IMR-90 (cell line): ENCODE results near the gene R3HDML. TPM values are rescaled to one million over a fixed set of nuclear protein-coding genes. Genes with fewer than 3 reads are reported as not detected.

Experiments used
- ATAC-seq: fragments of 200-7000 bp; cut with Tn5 transposase; 2 replicates; pipeline ENCODE4 v1.9.1; 2020; ENCODE audit warnings: low read depth, mild to moderate bottlenecking, moderate library complexity
- BruUV-seq: library from RNA; stranded (reverse); fragments of 400-500 nt; replicated peaks from 2 replicates; lab custom pipeline; 2021; lab: Mats Ljungman, UMichigan
- CTCF ChIA-PET: fragments of 300-600 bp; formaldehyde crosslinking; extraction: SDS; loops from one replicate; lab custom pipeline; 2021; ENCODE audit warnings: antibody characterized with exemption; lab: Yijun Ruan, JAX
- POLR2A ChIA-PET: fragments of 300-600 bp; sonication (Branson Sonifier 250); formaldehyde crosslinking; loops from one replicate; lab custom pipeline; 2022; ENCODE audit warnings: antibody characterized with exemption; ENCODE audit not compliant: unreplicated experiment; lab: Charles Lee
- DNase-seq: peaks from one replicate; pipeline ENCODE4 v3.0.0; 2013
- H2AFZ ChIP-seq: replicated peaks from 2 replicates; pipeline ENCODE3; 2013; ENCODE audit warnings: low read length, mild to moderate bottlenecking; ENCODE audit not compliant: poor library complexity
- H2AK5ac ChIP-seq: 2 replicates; pipeline ENCODE4 v1.6.1; 2013; ENCODE audit warnings: low read depth, low read length, inconsistent platforms
- H2AK9ac ChIP-seq: replicated peaks from 2 replicates; pipeline ENCODE3; 2013; ENCODE audit warnings: mild to moderate bottlenecking, low read depth, low read length, moderate library complexity; ENCODE audit not compliant: poor library complexity
- H2BK120ac ChIP-seq: 2 replicates; pipeline ENCODE4 v1.6.1; 2013; ENCODE audit warnings: low read depth, low read length, inconsistent platforms
- H2BK15ac ChIP-seq: 3 replicates; pipeline ENCODE4 v1.6.1; 2013; ENCODE audit warnings: low read depth, low read length, inconsistent platforms
- H2BK20ac ChIP-seq: 2 replicates; pipeline ENCODE4 v1.6.1; 2013; ENCODE audit warnings: low read depth, mild to moderate bottlenecking, inconsistent platforms, low read length, moderate library complexity
- H2BK5ac ChIP-seq: 2 replicates; pipeline ENCODE4 v1.6.1; 2013; ENCODE audit warnings: mild to moderate bottlenecking, low read depth, low read length, inconsistent platforms; ENCODE audit not compliant: poor library complexity, severe bottlenecking
- H3K14ac ChIP-seq: replicated peaks from 2 replicates; pipeline ENCODE4 v1.6.1; 2013; ENCODE audit warnings: low read depth, low read length, inconsistent platforms
- H3K18ac ChIP-seq: 2 replicates; pipeline ENCODE4 v1.6.1; 2013; ENCODE audit warnings: low read depth, low read length, control low read depth
- H3K23ac ChIP-seq: 2 replicates; pipeline ENCODE4 v1.6.1; 2013; ENCODE audit warnings: low read depth, low read length, inconsistent platforms
- H3K27ac ChIP-seq: 2 replicates; pipeline ENCODE4 v1.5.1; 2013; ENCODE audit warnings: mild to moderate bottlenecking, control low read depth, low read length; ENCODE audit not compliant: insufficient read depth
- H3K27me3 ChIP-seq: 2 replicates; pipeline ENCODE4 v1.6.1; 2013; ENCODE audit warnings: low read length; ENCODE audit not compliant: control insufficient read depth, insufficient read depth
- H3K36me3 ChIP-seq: 2 replicates; pipeline ENCODE4 v1.6.1; 2013; ENCODE audit warnings: low read length, mixed read lengths; ENCODE audit not compliant: control insufficient read depth, insufficient read depth
- H3K4ac ChIP-seq: 2 replicates; pipeline ENCODE4 v1.6.1; 2013; ENCODE audit warnings: low read depth, low read length, inconsistent platforms
- H3K4me1 ChIP-seq: 2 replicates; pipeline ENCODE4 v1.6.1; 2013; ENCODE audit warnings: low read length, mixed read lengths; ENCODE audit not compliant: control insufficient read depth, insufficient read depth
- H3K4me2 ChIP-seq: 2 replicates; pipeline ENCODE4 v1.6.1; 2013; ENCODE audit warnings: low read depth, mild to moderate bottlenecking, control low read depth, low read length, moderate library complexity
- H3K4me3 ChIP-seq: 2 replicates; pipeline ENCODE4 v1.5.1; 2013; ENCODE audit warnings: low read depth, mild to moderate bottlenecking, control low read depth, low read length, moderate library complexity; ENCODE audit not compliant: insufficient read depth
- H3K56ac ChIP-seq: 2 replicates; pipeline ENCODE4 v1.6.1; 2013; ENCODE audit warnings: low read length, inconsistent platforms; ENCODE audit not compliant: insufficient read depth; ENCODE audit errors: extremely low read depth
- H3K79me1 ChIP-seq, 2 experiments: 2 replicates each; pipeline ENCODE4 v1.6.1; 2013; ENCODE audit warnings: low read length in 2 of 2, inconsistent platforms in 1 of 2, low read depth in 1 of 2
- H3K9ac ChIP-seq: 2 replicates; pipeline ENCODE4 v1.6.1; 2013; ENCODE audit warnings: low read depth, low read length, control low read depth
- H3K9me1 ChIP-seq: 2 replicates; pipeline ENCODE4 v1.6.1; 2013; ENCODE audit warnings: low read length, inconsistent platforms; ENCODE audit not compliant: insufficient read depth
- H3K9me3 ChIP-seq: 2 replicates; pipeline ENCODE4 v1.6.1; 2013; ENCODE audit warnings: low read length; ENCODE audit not compliant: control insufficient read depth, insufficient read depth
- H4K20me1 ChIP-seq: 2 replicates; pipeline ENCODE4 v1.6.1; 2013; ENCODE audit warnings: low read length, inconsistent platforms; ENCODE audit not compliant: insufficient read depth
- H4K5ac ChIP-seq: 2 replicates; pipeline ENCODE4 v1.6.1; 2013; ENCODE audit warnings: mild to moderate bottlenecking, low read depth, low read length, control low read depth
- H4K8ac ChIP-seq, 2 experiments: 2 replicates each; pipeline ENCODE4 v1.6.1; 2013; ENCODE audit warnings: low read depth in 2 of 2, low read length in 2 of 2, control low read depth in 1 of 2, inconsistent platforms in 1 of 2
- H4K91ac ChIP-seq: 2 replicates; pipeline ENCODE4 v1.6.1; 2013; ENCODE audit warnings: low read depth, low read length, inconsistent platforms; ENCODE audit not compliant: insufficient read depth
- BHLHE40 ChIP-seq: fragments of 150-350 bp; IDR thresholded peaks from 2 replicates; pipeline ENCODE4 v1.6.1; 2016; ENCODE audit warnings: mild to moderate bottlenecking, low read depth, low read length
- CEBPB ChIP-seq: IDR thresholded peaks from 2 replicates; pipeline ENCODE4 v1.6.1; 2012; ENCODE audit warnings: low read depth, low read length, improper control_type of control experiment
- CHD1 ChIP-seq: IDR thresholded peaks from 2 replicates; pipeline ENCODE4 v1.6.1; 2012; ENCODE audit warnings: low read depth, low read length, improper control_type of control experiment
- CTCF ChIP-seq: conservative IDR thresholded peaks from 2 replicates; pipeline ENCODE4 v1.5.1; 2012; ENCODE audit warnings: mild to moderate bottlenecking, low read depth, low read length, improper control_type of control experiment
- ELK1 ChIP-seq: fragments of 150-350 bp; IDR thresholded peaks from 2 replicates; pipeline ENCODE4 v1.6.1; 2016; ENCODE audit warnings: low read depth, mild to moderate bottlenecking, low read length, moderate library complexity, borderline replicate concordance
- FOS ChIP-seq: fragments of 150-350 bp; IDR thresholded peaks from 2 replicates; pipeline ENCODE4 v1.6.1; 2016; ENCODE audit warnings: low read depth, low read length
- MAFK ChIP-seq: IDR thresholded peaks from 2 replicates; pipeline ENCODE4 v1.6.1; 2012; ENCODE audit warnings: low read depth, low read length, improper control_type of control experiment
- MAZ ChIP-seq: IDR thresholded peaks from 2 replicates; pipeline ENCODE4 v1.6.1; 2012; ENCODE audit warnings: low read depth, mild to moderate bottlenecking, low read length, improper control_type of control experiment, moderate library complexity, borderline replicate concordance
- MXI1 ChIP-seq: IDR thresholded peaks from 2 replicates; pipeline ENCODE4 v1.6.1; 2012; ENCODE audit warnings: low read depth, mild to moderate bottlenecking, low read length, moderate library complexity, borderline replicate concordance
- NFE2L2 ChIP-seq: fragments of 150-350 bp; IDR thresholded peaks from 2 replicates; pipeline ENCODE4 v1.6.1; 2016; ENCODE audit warnings: low read depth, mild to moderate bottlenecking, low read length
- POLR2A ChIP-seq: IDR thresholded peaks from 2 replicates; pipeline ENCODE4 v1.6.1; 2012; ENCODE audit warnings: mild to moderate bottlenecking, low read depth, low read length
- RAD21 ChIP-seq: IDR thresholded peaks from 2 replicates; pipeline ENCODE4 v1.6.1; 2012; ENCODE audit warnings: low read length, improper control_type of control experiment
- RCOR1 ChIP-seq: IDR thresholded peaks from 2 replicates; pipeline ENCODE4 v1.6.1; 2012; ENCODE audit warnings: mild to moderate bottlenecking, low read length, improper control_type of control experiment; ENCODE audit not compliant: insufficient replicate concordance
- RFX5 ChIP-seq: IDR thresholded peaks from 2 replicates; pipeline ENCODE4 v1.8.0; 2012; ENCODE audit warnings: low read depth, mild to moderate bottlenecking, low read length, moderate library complexity
- SMC3 ChIP-seq: fragments of 150-350 bp; IDR thresholded peaks from 2 replicates; pipeline ENCODE4 v1.6.1; 2016; ENCODE audit warnings: low read depth, mild to moderate bottlenecking, antibody characterized with exemption, low read length, moderate library complexity
- USF2 ChIP-seq: fragments of 150-350 bp; IDR thresholded peaks from 2 replicates; pipeline ENCODE4 v1.6.1; 2017; ENCODE audit warnings: mild to moderate bottlenecking, antibody characterized with exemption, low read length, low read depth
- WGBS, 2 experiments: methylation state at CpG; one replicate each; pipeline versions ENCODE4 v1.1.5 to v1.1.7; 2013; ENCODE audit warnings: missing lambda C conversion rate in 2 of 2; ENCODE audit not compliant: insufficient read length in 1 of 2; ENCODE audit errors: extremely low coverage in 2 of 2; 5-methylcytosine and 5-hydroxymethylcytosine counted together
- dilution Hi-C: fragments of 300-500 bp; cut with HindIII; formaldehyde crosslinking; loops from one replicate; pipeline ENCODE4 v1.14.3; 2018; ENCODE audit warnings: low sequenced_read_pairs; ENCODE audit not compliant: unreplicated experiment
- in situ Hi-C: fragments of 300-500 bp; cut with MboI; formaldehyde crosslinking; loops from 3 replicates; pipeline ENCODE4 v1.14.3; 2019; ENCODE audit warnings: low sequenced_read_pairs, inconsistent platforms, mixed read lengths
- intact Hi-C: fragments of 100-400 bp; cut with micrococcal nuclease; formaldehyde crosslinking; loops from 2 replicates; pipeline ENCODE4 v1.10.0; 2022
- polyA plus RNA-seq, 3 experiments: library from polyadenylated mRNA; depleted of rRNA; stranded (reverse); fragments of >200 nt; gene quantifications; 2 replicates each; pipeline ENCODE4 v1.2.3, GENCODE V29; 2012; ENCODE audit warnings: low replicate concordance in 1 of 3
- total RNA-seq: library from RNA; depleted of rRNA; stranded (reverse); fragments of >200 nt; gene quantifications from 2 replicates; pipeline ENCODE4 v1.2.3, GENCODE V29; 2012

R3HDML gene
- total and polyA plus RNA-seq, 2 of the 4 experiments (the other 2 are of a cell fraction), result not detected

- H3K9ac ChIP-seq, result no peak overlapping the region
- H3K9me3 ChIP-seq, result no peaks in the 10 kb centered on the region
- H4K8ac ChIP-seq, result no peak overlapping the region
- H3K27ac ChIP-seq, result no peak overlapping the region
- ChIA-PET POLR2A (no interaction called here), CTCF (interaction anchor here (1.0 kb wide), 1 partner anchor 10 kb away, joined by 3 read pairs; no protein-coding TSS in a partner anchor)
- no peak overlapping the region for H4K5ac ChIP-seq
- no peak overlapping the region for H3K4ac ChIP-seq
- BruUV-seq, result no TSS peak
- H2BK20ac ChIP-seq, result no peak overlapping the region
- no peak overlapping the region for H2AK5ac ChIP-seq
- no peak overlapping the region for H3K23ac ChIP-seq
- no peak overlapping the region for H2BK5ac ChIP-seq
- no peak overlapping the region for H3K4me3 ChIP-seq
- H3K9me1 ChIP-seq, result no peaks in the 10 kb centered on the region
- dilution Hi-C loops, result loop anchor here (10.0 kb wide), 1 partner anchor 70 kb away; no protein-coding TSS in a partner anchor
- no peaks in the 10 kb centered on the region for H3K79me1 ChIP-seq
- no peak overlapping the region for H3K14ac ChIP-seq
- no peaks in the 10 kb centered on the region for H3K4me1 ChIP-seq
- DNase-seq, result no peak
- in situ Hi-C loops, result loop anchor here (25.0 kb wide), 1 partner anchor 468 kb away; no protein-coding TSS in a partner anchor
- peaks cover 51% of the 10 kb centered on the region for H3K27me3 ChIP-seq
- H2BK120ac ChIP-seq, result no peak overlapping the region
- ATAC-seq, result no peak
- no peak overlapping the region for H2AK9ac ChIP-seq
- no peak overlapping the region for H3K4me2 ChIP-seq
- H4K20me1 ChIP-seq, result no peaks in the 10 kb centered on the region
- no peak overlapping the region for H2AFZ ChIP-seq
- intact Hi-C loops, result no loop called here
- H4K91ac ChIP-seq, result no peak overlapping the region
- no peak overlapping the region for H2BK15ac ChIP-seq
- 83% methylated on average over 1 of the region's 2 CpGs; no CpG with 5 or more reads in 1 of the 2 experiments for WGBS, 2 experiments
- H3K36me3 ChIP-seq, result no peaks in the 10 kb centered on the region
- TF ChIP-seq RCOR1 (no peak), CTCF (no peak), FOS (no peak), MAFK (no peak), SMC3 (no peak), CEBPB (no peak), MAZ (no peak), POLR2A (no peak), RFX5 (no peak), CHD1 (no peak), MXI1 (no peak), USF2 (no peak), NFE2L2 (no peak), ELK1 (no peak), RAD21 (no peak), BHLHE40 (no peak)
- no peak overlapping the region for H3K18ac ChIP-seq
- H3K56ac ChIP-seq, result no peak overlapping the region
Measured at GRCh38 chr20:44394452-44394701, 57.5 kb downstream of the R3HDML start.
